ENCODE data around the gene NTPCR.
"Not testable (repeated sequence)": the region's sequence is repeated elsewhere in the genome, so short reads cannot be mapped to it uniquely, and the experiment has no call there.

NTPCR gene, protein sequence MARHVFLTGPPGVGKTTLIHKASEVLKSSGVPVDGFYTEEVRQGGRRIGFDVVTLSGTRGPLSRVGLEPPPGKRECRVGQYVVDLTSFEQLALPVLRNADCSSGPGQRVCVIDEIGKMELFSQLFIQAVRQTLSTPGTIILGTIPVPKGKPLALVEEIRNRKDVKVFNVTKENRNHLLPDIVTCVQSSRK
- total RNA-seq: 15.8 reads per million, percentile 41 among the genes with 10 or more reads in this experiment

DNA sequence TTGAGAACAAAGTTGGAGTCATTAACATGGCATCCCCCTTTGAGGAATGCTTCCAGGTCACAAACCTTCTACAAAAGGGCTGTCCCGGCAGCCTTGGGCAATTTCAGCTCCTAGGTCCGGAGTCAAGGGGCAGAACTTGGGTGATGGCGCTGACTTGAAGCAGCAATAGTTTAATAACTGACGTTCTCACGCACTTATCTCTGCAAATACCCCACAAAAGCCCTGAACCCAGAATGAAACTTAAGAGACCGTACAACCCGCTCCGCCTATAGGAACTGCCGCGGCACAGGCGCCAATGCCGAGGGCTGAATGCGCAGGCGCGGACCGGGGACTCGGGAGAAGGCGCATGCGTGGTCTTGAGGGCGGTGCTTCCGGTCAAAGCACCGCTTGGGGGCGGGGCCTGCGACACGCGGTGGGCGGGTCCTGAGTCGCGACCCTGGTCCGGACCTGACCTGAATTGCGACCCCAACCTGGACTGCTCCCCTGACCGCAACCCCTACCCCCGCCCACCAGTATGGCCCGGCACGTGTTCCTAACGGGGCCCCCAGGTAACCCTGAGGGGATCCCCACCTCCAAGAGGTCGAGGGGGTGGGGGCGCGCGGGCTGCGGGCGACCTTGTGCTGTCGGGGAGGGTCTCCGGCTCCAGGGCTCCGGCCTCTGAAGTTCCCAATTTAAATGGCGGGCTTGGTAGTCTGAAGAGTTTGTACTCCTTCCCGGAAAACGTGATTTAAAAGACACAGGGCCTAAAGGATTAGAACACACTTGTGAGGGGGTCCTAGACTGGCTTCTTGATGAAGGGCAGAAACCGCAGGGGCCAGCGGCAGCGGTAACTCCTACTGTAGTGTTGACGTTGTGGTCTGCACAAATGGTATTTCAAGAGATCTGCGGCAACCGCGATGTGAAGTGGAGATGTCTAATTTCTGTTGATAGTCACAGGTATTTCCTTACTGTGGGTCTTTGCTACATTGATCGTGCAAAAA lies at the start of gene NTPCR:
Gene NTPCR (plus strand): TSS at position 415 of the 980 bp plus-strand sequence. CDS start 100 bp downstream, at position 515.
- peak; percentile 91 for DNase-seq

DNA sequence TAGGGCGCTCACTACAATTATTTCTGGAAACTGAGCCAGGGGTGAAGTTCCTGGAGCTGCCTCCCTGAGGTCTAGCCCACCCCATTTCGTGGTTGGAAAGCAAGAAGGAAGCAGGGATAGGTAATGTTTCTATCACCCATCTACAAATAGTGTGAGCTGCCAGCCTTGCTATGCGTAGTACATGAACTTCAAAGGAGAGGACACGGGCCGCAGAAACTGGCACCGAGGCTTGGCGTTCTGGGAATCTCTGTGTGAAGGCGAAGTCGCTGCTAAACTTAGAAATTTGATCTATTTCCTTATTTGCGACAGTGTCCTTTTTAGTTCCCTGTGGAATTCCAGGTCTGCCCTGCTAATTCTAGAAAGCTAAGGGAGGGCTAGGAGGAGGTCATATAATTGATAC lies 49.6 kb upstream of the NTPCR start:
- no peak for DNase-seq

DNA sequence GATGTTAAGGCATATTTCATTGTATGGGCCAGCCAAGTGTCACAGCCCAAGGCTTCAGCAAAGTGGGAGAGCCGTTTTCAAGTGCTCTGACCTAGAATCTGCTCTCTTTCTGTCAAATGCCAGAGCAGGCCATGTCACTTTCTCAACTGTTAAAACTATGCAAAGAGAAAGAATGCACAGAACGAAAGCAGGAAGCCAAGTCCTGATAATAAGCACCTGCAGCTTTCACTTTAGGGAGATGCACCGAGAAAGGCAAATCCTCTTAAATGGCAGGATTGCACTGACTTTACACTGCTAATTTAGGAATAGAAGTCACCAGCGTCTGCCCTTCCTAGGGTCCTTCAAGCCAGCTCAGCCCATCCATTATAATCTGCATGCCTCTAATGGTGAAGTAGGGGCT lies 49.2 kb upstream of the NTPCR start:
- DNase-seq: no peak

DNA sequence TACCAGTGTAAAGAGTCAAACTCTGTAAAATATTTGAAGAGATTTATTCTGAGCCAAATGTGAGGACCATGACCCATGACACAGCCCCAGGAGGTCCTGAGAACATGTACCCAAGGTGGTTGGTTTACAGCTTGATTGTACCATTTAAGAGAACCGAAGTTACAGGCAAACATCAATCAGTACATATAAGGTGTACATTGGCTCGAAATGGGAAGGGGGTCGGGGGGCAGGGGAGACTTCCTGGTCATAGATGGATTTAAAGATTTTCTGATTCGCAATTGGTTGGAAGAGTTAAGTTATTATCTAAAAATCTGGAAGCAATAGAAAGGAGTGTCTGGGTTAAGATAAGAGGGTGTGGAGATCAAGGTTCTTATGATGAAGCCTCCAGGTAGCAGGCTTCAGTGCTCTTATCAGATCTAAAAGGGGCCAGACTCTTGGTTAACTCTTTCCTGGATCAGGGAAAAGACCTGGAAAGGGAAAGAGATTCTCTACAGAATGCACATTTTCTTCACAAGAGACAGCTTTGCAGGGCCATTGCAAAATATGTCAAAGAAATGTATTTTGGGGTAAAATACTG lies 47.5 kb upstream of the NTPCR start:
- DNase-seq: no peak

DNA sequence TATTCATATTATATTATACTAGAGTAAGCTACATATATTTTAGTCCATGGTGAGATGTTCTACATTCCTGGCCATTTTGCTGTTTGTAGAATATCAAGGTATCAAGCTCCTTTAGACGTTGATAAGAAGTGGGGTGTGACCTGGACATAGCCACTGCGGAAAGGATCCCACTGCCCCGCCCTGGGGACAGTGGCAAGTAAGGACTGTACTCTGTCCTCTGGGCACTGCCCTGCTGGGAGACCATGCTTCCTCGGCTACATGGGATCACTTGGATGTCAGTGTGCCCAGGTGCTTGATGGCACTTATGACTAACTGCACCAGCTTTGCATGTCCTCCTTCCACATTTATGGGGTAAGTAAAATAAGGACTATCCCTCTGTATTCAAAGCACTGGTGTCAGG lies 46.3 kb upstream of the NTPCR start:
- no peak for DNase-seq

DNA sequence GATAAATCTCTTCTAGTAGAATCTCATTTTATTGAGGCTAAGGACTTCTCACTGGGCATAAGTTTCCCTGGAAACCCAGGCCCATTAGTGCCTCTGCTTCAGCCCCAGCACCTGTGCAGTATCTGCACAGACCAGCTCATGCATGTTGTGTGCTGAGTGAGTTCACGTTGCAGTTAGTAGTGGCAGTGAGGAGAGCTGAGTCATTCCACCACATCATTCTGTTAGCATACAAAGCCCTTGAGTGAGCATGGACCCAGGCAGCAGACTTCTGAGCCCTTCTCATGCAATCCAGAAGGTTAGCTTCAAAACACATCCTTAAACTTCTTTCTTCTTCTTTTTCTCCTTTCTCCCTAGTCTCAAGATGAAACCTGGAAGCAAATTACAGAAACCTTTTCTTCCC lies 45.8 kb upstream of the NTPCR start:
- no peak for DNase-seq

DNA sequence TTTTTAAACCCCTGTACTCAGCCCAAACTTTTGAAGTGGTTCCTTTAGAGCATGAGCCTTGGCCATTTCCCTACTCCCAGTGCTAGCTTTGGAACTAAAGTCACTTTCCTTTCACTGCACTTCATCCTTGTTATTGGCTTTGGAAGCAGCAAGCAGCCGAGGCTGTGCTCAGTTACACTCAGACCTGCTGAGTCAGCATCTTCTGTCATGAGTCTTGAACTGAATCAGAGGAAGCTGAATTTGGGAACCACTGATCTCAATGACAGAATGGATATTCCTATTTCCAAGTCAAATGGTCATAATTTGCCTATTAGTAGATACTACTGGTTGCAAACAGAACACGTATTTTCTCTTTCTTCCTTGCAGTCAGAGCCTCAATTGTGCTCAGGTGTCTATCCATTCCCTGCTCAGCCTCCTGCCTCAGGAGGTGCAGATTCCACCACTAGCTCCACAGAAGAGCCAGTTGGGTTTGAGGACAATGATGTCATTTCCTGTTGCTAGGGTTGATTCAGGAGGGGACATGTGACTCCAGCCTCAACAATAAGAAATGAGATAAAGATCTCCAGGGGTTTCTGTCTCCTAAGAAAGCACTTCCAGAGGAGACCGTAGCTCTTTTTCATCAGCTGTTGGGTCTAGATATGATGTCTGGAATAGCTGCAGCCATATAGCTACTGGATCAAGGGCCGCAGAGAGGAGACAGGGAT lies 44.9 kb upstream of the NTPCR start:
- no peak for DNase-seq

DNA sequence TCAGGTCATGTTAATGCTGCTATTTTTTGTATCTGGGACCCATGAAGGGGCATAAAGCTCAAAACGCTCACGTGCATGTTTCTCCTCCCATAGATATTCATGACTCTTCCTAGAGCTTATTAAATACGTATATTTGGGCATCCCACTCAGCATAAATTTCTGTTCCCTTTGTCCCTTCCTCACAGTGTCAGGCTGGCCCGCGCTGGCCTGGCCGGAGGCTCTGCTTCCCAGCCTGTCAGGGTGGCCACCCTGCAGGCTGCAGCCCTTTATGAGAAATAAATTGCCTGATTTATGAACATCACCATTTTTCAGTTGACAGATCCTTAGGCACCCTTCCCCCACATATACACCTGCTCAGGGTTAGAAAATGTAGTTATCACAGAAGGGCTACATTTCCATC lies 44.0 kb upstream of the NTPCR start:
- DNase-seq: no peak

DNA sequence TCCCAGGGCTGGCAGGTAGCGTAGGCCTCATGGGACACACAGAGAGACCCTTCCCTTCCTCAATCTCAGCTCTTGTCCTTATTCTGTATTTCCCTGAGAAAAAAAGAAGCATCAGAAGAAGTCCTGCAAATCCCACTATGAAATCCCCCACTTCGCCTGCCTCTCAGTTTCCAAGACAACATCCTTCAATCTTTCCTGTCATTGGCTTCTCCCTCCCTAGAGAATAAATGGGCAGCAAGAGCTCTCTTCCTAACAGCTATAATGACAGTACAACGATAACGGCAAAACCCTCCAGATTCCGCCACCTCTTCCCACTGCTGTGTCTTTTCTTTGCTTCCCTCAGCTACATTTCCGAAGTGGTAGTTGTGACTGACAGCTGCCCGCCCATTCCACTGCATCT lies 41.6 kb upstream of the NTPCR start:
- no peak for DNase-seq

DNA sequence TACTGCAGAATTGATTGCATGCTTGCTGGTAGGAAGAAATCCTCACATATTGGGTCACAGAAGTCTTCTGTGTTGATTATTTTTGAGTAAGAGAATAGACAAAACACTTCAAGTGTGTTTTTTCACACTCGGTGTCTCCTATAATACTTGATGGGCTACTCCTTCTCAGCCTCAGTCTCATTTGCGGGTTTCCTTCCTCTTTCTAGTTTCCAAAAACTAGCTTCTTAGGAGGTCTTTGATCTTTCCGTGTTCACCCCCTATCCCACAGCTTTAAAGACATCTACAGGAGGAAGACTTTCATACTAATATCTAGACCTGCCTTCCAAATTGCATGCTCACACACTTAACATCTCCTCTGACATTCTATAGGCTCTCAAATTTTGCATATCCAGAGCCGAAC lies 40.7 kb upstream of the NTPCR start:
- DNase-seq: no peak

DNA sequence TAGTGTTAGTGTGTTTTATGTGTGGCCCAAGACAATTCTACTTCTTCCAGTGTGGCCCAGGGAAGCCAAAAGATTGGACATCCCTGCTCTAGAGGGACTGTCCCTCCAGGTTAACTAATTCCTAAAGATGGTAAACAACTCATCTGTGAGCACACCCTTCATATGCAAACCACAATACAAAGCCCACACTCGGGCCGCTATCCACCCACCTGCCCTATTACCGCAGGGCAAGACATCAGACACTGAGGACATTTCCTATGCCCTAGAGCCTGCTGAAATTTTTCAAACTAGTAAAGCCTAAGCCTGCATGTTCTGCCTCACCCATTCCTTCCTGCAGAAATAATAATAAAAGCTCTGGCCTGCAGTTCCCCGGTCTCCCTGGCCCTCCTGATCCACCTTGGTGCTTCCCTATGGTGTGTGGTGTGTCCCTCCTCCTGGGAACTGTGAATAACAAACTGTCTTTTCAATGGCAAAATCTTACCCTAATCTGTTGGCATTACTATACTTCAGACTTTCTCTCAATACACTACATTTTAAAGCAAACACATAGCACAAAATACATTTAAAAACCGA lies 39.3 kb upstream of the NTPCR start:
- DNase-seq: no peak

DNA sequence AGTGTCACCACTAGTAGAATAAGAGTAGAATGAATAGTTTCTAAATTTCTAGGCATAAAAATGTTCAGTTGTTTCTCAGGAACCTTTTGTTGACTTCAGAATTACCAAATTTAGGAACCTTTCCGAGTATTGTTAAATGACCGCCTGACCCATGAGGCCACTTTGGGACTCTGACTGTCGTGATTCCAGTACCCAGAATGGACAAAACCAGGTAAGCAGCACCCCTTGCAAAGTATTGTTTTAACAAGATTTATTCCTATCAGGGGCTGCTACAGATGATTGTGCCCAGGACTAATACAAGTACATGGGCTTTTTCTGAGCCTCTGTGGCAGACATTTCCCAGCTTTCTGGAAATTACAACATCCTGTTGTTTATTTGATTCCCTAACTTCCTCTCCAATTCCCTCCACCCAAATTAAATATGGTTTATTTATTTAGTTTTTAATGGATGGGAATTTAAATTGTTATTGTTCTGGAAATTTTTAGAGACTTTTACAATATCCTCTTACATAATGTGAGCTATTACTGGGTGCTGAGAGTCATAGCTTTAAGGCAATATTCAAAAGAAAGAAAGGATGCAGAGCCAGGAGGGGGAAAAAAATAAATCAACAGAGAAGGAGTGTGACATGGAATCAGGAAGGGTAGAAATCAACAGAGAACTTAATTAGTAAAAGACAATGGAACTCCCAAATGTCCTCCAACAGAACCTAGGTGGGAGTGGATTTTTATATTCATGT lies 37.4 kb upstream of the NTPCR start:
- no peak for DNase-seq

DNA sequence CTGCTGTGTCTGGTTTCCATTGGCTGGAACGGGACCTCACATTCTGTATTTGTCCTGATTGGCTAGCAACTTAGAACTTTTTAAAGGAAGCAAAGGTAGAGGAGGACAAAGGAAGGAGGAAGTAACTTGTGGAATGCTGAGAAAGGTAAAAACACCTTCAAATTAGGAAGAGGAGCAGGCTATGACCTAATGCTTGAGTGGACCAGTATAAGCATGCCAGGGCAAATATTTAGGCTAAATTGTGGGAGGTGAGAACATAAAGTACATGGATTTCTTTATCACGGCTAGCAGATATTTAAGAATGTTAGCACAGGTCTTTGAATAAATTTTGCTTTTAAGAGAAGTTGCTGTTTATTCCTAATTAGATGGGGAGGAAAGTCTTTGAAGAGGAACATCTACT lies 36.1 kb upstream of the NTPCR start:
- DNase-seq: not testable (repeated sequence)

DNA sequence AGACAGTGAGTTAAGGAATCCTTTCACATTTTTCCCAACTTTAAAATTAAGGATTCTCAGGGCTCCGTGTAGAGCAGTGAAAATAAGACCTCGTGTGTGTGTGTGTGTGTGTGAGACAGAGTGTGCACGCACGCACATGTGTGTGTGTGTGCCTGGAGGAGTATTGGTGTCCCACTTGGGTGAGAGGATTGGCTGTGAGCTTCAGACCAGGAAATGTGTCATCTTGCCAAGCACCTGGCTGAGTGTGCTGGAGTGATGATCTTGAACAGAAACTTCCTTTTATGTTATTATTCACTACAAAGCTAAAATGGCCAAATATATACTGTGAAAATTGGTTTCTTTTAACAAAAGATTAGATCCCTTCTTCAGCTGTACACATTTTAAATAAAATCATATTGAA lies 35.2 kb upstream of the NTPCR start:
- DNase-seq: no peak

DNA sequence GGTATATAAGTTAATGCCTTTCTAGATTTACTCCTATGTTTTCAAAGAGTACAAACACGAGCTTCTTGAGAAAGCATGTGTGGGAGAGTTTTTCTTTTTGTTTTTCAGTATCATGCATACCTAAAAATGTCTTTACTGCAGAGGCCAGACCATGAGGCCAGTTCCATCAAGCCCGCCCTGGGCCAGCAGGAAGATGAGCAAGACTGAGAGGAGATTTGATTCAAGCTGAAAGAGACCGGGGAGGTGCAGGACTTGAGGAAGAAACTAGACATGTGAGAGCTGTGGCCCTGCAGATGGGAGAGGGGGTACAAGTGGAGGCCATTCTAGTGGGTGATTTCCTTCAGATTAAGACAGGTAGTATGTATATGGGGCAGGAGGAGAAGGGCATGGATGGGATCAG lies 33.4 kb upstream of the NTPCR start:
- no peak for DNase-seq

DNA sequence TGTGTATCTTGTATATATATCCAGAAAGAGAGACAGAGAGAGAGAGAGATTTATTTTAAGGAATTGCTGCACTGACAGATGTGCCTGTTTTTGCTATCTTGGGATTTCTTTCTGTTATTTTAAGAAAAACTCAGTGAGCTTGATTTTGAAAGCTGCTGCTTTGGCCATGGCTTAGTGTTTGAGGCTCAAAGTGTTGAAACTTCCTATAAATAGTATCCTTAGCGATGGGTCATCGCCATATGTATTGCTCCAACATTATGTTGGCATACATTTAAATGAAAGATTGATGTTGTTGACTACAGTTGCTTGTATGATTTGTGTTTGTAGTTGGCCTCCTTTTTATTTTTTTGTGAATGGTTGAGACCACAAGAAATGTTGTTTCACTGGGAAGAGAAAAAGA lies 29.0 kb upstream of the NTPCR start:
- no peak for DNase-seq

DNA sequence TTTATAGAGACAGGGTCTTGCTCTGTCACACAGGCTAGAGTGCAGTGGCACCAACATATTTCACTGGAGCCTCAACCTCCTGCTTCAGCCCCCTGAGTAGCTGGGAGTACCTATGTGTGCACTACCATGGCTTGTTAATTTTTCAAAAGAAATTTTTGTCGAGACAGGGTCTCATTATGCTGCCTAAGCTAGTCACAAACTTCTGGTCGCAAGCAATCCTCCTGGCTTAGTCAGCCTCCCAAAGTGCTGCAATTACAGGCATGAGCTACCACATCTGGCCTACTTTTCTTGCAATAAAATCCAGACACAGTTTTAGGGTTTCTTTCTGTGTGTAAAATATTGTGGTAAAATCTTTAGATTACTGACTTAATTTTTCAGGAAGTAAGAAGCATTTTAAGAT lies 27.9 kb upstream of the NTPCR start:
- DNase-seq: no peak

DNA sequence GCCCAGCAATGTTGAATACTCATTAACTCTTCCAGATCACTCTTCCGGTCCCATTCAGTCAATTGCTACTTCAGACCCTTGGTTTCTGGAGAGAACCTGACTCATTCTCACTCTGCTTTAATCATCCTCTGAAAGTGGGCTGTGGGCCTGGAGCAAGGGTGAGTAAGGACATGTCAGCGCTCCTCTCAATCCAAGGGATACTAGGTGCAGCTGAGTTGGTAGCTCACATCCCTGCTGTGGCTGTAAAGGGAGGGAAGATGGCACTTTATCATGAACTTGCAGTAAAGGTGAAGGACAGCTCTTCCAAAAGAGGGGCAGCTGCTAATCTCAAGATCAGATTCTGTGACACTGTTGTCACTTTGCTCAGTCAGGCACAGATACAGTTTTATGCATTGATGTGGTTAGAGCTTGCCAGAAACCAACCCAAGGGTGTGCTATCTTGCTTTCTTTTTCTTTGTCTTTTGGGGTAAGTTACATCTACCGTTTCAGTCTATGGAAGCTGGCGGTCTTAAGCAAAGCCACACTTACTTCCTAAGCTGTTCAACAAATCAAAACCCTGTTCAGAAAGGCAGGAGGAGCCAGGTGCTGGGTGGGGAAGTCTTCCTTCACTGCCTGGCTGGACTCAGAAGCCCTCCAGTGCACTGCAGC lies 26.5 kb upstream of the NTPCR start:
- DNase-seq: no peak

DNA sequence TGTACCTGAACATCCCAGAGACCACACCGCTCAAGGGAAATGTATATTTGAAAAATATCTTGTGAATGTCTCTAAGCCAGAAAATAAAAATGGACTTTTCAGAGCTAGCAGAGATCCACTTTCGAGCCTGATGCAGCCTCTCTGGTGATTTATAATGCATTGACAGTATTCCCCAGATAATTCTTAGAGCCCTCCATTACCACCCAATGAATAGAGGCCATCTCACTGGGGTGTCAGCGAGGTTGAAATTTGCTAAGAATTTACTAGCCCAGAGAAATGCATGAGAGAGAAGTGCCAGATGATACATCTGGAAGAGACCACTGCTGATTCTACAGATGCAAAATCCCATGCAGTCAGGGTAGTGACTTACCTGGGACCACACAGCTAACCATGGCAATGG lies 25.5 kb upstream of the NTPCR start:
- no peak for DNase-seq

DNA sequence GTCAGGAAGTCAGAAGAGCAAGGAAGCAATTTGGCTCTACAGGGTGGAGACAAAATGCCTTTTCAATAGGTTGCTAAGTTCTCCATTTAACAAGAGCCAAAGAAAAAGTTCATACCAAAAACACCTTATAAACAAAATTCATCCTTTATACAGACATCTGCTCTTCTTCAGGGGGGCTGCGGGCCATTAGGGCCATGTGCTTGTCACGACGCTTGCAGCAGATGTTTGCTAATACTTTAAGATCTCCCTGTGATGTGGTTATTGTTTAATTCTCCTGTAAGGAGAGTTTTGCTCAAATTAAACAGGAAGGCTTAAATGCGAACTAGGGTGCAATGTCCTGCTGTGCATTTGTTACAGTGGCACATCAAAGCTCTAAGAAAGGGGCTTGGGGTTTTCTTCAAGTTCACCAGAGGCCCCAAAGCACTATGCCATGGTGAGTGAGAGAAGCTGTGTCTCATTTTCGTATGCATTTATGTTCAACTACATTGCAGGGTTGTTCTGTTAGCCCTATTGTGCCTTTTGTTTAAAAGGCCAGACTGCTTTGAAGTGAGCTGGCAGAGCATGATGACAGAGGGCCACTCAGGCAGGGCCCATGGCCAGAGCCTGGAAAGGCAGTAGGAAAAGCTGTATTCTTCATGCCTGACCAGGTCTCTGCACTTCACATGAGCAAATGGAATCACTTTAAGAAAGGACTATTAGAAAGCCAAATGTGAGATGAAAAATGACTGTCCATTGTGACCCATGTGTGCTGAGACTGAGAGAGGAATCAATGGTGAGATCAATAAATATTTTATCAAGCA lies 24.8 kb upstream of the NTPCR start:
- no peak for DNase-seq

DNA sequence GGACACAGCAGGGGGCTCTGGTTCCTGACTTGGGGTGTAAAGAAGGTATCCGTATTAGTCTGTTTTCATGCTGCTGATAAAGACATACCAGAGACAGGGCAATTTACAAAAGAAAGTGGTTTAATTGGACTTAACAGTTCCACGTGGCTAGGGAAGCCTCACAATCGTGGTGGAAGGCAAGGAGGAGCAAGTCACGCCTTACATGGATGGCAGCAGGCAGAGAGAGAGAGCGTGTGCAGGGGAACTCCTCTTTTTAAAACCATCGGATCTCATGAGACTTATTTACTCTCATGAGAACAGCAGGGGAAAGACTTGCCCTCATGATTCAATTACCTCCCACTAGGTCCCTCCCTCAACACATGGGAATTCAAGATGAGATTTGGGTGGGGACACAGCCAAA lies 23.2 kb upstream of the NTPCR start:
- not testable (repeated sequence) for DNase-seq

Measured in effector CD4-positive, alpha-beta T cell (primary cell).